Adrenal gland (tissue), 12 donors: ENCODE results near the gene CFAP73. TPM values are rescaled to one million over a fixed set of nuclear protein-coding genes. Genes with fewer than 3 reads are reported as not detected.

Experiments
- DNase-seq, 7 donors: peaks; one replicate each; pipeline ENCODE4 v3.0.0-alpha.2; 2019 to 2020
- H3K27ac ChIP-seq, 5 donors: fragments of 200-600 bp; sonication (generic) in 4 of 5; 1 replicate in 3 of 5; 2 replicates in 2 of 5; pipeline versions ENCODE4 v1.5.1 to v1.8.0; 2016 to 2020; ENCODE audit warnings: mild to moderate bottlenecking in 1 of 5
- H3K27me3 ChIP-seq: fragments of 200-600 bp; 2 replicates; pipeline ENCODE4 v1.8.0; 2021
- H3K36me3 ChIP-seq, 2 donors: fragments of 200-600 bp; replicated peaks in 1 of 2; 1 replicate in 1 of 2; 2 replicates in 1 of 2; pipeline versions ENCODE4 v1.5.1 to v1.8.0; 2018 to 2022
- H3K4me1 ChIP-seq, 2 donors: fragments of 200-600 bp; replicated peaks in 1 of 2; 1 replicate in 1 of 2; 2 replicates in 1 of 2; pipeline versions ENCODE4 v1.5.1 to v1.8.0; 2018 to 2021
- H3K4me3 ChIP-seq, 4 donors: fragments of 200-600 bp; sonication (generic) in 3 of 4; one replicate each; pipeline ENCODE4 v1.5.1; 2016 to 2018
- H3K9me3 ChIP-seq, 3 donors: fragments of 200-600 bp; sonication (generic) in 1 of 3; replicated peaks in 1 of 3; 1 replicate in 2 of 3; 2 replicates in 1 of 3; pipeline versions ENCODE4 v1.5.1 to v1.8.0; 2016 to 2021
- POLR2A ChIP-seq, 2 donors: fragments of 450-650 bp; IDR thresholded peaks; one replicate each; pipeline ENCODE4 v1.6.1; 2017; ENCODE audit warnings: antibody characterized with exemption in 2 of 2, mild to moderate bottlenecking in 2 of 2, moderate library complexity in 1 of 2
- WGBS, 4 donors: extraction: QIAGEN DNeasy Blood & Tissue Kit in 2 of 4; methylation state at CpG; one replicate each; pipeline versions ENCODE4 v1.1.5 to v1.1.7; 2013 to 2017; 5-methylcytosine and 5-hydroxymethylcytosine counted together
- intact Hi-C, 2 donors: fragments of 100-400 bp; cut with DNase I; formaldehyde crosslinking; loops; one replicate each; pipeline versions ENCODE4 v1.14.1 to v1.15.0; 2022 to 2023
- polyA plus RNA-seq, 3 donors: library from polyadenylated mRNA; stranded (reverse); fragments of 200-250 nt in 2 of 3; fragments of 350-450 nt in 1 of 3; fragmentation: Illumina TruSeq in 1 of 3; extraction: RNeasy Lipid Tissue Mini Kit (QIAGEN cat#74804) in 1 of 3; gene quantifications; one replicate each; pipeline ENCODE4 v1.2.3, GENCODE V29; 2013 to 2014
- total RNA-seq, 9 donors: library from RNA; depleted of rRNA in 4 of 9; stranded (reverse); fragments of >200 nt in 4 of 9; fragments of 120-200 nt in 1 of 9; fragmentation: NEBNext Ultra II Directional in 1 of 9; extraction: Animal tissue kit (Norgen Biotek cat#: 25700) in 1 of 9; gene quantifications; one replicate each; pipeline versions ENCODE4 v1.1.0 to v1.2.4, GENCODE V29; 2013 to 2023
- TF ChIP-seq, protein P1 (sequence below), 6 experiments: fragments of 450-650 bp in 4 of 6; fragments of 200-600 bp in 2 of 6; sonication (generic) in 1 of 6; IDR thresholded peaks; 1 replicate in 5 of 6; 2 replicates in 1 of 6; pipeline versions ENCODE4 v1.5.1 to v1.8.0; 2016 to 2021; ENCODE audit warnings: antibody characterized with exemption in 6 of 6, mild to moderate bottlenecking in 2 of 6, moderate library complexity in 1 of 6
- donor health status: healthy with polysubstance abuse.
- donor health status: Bipolar disorder and iron deficiency.
- donor health status: DM: yes; HTN: yes; CAD: no.
- donor health status: DM: no; HTN: no; CAD: no.
- donor health status: DM: no; HTN: no; CAD: no.
- donor health status: DM: yes; HTN: yes; CAD: no.

The CFAP73 gene
- total and polyA plus RNA-seq, 12 donors, result 0.14 to 0.57 (median 0.24) TPM; not detected in 7

DNA sequence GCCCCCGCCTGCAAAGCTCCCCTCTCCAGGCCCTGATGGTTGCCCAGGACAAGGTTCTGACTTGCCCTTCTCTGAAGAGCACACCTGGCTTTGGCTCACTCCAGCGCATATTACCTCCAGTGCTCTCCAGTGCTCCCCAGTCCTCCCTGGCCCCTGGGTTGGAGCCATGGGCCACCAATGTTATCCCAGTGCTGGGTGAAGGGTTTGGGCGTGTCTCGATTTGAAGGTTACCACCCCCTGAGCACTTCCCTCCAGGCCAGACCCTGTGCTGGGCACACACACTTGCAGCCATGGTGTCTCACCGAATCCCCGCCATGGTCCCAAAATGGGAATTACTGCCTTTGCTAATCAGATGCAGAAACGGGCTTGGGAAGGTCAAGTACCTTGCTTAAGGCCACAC, 47.1 kb downstream of the CFAP73 start:
- intact Hi-C loops, result loop anchor here in 1 of 2 donors (10.0 kb wide), 1 partner anchor 98 kb away; no protein-coding TSS in a partner anchor
- no peaks in the 10 kb centered on the region for H3K9me3 ChIP-seq
- DNase-seq, result no peak

DNA sequence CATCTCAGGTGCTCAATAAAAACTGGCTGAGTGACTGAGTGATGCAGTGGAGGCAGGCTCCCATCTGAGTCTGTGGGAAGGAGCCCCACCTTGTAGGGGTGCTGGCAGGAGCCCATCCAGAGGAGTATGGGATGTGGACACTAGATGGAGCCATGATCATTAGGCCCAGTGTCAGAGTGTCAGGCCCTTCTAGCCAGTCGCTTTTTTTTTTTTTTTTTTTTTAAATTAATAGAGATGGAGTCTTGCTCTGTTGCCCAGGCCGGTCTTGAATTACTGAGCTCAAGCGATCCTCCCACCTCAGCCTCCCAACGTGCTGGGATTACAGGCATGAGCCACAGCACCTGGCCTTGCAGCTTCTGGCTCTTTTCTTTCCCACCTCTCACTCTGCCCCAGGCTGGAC, 47.5 kb downstream of the CFAP73 start:
- peak; percentile 78 to 92 (median 84) for DNase-seq
- 3 to 8% (median 7%) methylated on average over 4 of the region's 4 CpGs for WGBS, 4 donors
- no peak overlapping the region for H3K4me3 ChIP-seq
- H3K36me3 ChIP-seq, result peaks cover 0 to 4% of the 10 kb centered on the region in 2 donors
- intact Hi-C loops, result loop anchor here in 1 of 2 donors (10.0 kb wide), 1 partner anchor 98 kb away; no protein-coding TSS in a partner anchor
- TF ChIP-seq, protein P1, sequence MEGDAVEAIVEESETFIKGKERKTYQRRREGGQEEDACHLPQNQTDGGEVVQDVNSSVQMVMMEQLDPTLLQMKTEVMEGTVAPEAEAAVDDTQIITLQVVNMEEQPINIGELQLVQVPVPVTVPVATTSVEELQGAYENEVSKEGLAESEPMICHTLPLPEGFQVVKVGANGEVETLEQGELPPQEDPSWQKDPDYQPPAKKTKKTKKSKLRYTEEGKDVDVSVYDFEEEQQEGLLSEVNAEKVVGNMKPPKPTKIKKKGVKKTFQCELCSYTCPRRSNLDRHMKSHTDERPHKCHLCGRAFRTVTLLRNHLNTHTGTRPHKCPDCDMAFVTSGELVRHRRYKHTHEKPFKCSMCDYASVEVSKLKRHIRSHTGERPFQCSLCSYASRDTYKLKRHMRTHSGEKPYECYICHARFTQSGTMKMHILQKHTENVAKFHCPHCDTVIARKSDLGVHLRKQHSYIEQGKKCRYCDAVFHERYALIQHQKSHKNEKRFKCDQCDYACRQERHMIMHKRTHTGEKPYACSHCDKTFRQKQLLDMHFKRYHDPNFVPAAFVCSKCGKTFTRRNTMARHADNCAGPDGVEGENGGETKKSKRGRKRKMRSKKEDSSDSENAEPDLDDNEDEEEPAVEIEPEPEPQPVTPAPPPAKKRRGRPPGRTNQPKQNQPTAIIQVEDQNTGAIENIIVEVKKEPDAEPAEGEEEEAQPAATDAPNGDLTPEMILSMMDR (IDR thresholded peaks at IDR 0.05), result peak; percentile 50 to 74 (median 72)
- no peak for TF ChIP-seq POLR2A (IDR thresholded peaks at IDR 0.05)
- peaks cover 12 to 34% of the 10 kb centered on the region in 2 donors for H3K4me1 ChIP-seq
- H3K27ac ChIP-seq, result peak overlapping the region in 1 of 5 donors; percentile 12
- H3K27me3 ChIP-seq, result no peaks in the 10 kb centered on the region
- no peaks in the 10 kb centered on the region for H3K9me3 ChIP-seq

More for the DNA sequence above, 47.1 kb downstream of the CFAP73 start:
- WGBS, 4 donors, result 62 to 83% (median 71%) methylated on average over 3 to 7 of the region's 7 CpGs
- Histone ChIP-seq H3K4me3 (no peak overlapping the region), H3K4me1 (peaks cover 12 to 34% of the 10 kb centered on the region in 2 donors), H3K27ac (peak overlapping the region in 1 of 5 donors; percentile 12), H3K27me3 (no peaks in the 10 kb centered on the region), H3K36me3 (peaks cover 0 to 8% of the 10 kb centered on the region in 2 donors)
- TF ChIP-seq POLR2A (IDR thresholded peaks at IDR 0.05), result no peak
- TF ChIP-seq, protein P1 (IDR thresholded peaks at IDR 0.05), result no peak

DNA sequence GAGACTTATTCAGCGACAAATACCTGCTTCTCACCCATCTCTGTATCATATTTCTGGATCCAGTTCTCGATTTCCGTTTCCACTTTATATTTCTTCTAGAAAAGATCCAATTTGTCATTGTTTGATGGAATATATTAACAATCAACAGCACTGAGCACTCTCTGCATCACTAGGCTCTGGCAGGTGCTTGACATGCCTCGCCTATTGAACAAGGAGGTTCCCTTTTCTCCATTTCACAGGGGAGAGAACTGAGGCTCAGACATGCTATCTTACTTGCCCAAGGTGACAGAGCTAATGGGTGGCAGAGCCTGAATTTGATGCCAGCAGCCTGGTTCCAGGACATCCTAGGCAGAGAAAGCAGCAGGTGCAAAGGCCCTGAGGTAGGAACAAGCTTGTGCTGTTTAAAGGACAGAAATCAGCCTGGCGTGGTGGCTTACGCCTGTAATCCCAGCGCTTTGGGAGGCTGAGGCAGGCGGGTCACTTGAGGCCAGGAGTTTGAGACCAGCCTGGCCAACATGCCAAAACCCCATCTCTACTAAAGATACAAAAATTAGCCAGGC, 48.1 kb downstream of the CFAP73 start:
- Histone ChIP-seq H3K27me3 (no peaks in the 10 kb centered on the region), H3K4me3 (no peak overlapping the region), H3K9me3 (no peaks in the 10 kb centered on the region), H3K27ac (no peak overlapping the region), H3K4me1 (peaks cover 12 to 34% of the 10 kb centered on the region in 2 donors), H3K36me3 (no peaks in the 10 kb centered on the region)
- intact Hi-C loops, result loop anchor here in 1 of 2 donors (10.0 kb wide), 1 partner anchor 97 kb away; no protein-coding TSS in a partner anchor
- no peak for DNase-seq
- WGBS, 4 donors, result 92 to 95% (median 93%) methylated on average over 8 of the region's 8 CpGs
- TF ChIP-seq, protein P1 (IDR thresholded peaks at IDR 0.05), result no peak
- no peak for TF ChIP-seq POLR2A (IDR thresholded peaks at IDR 0.05)

DNA sequence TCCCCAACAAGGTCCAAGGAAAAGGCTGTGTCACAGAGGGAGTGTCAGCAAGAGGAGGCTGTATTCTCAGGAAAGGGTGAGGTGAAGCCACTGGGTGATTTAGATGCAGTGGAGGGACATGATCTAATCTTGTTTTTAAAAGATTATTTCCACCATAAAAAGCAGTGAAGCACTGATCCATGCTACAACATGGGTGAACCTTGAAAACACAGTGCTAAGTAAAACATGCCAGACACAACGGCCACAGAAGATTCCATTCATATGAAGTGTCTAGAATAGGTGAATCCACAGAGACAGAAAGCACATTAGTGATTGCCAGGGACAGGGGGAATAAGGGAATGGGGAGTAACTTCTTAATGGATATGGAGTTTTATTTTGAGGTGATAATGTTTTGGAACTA, 48.8 kb downstream of the CFAP73 start:
- intact Hi-C loops, result loop anchor here in 1 of 2 donors (10.0 kb wide), 1 partner anchor 97 kb away; no protein-coding TSS in a partner anchor
- WGBS, 4 donors, result 55 to 63% (median 58%) methylated on average over 1 of the region's 1 CpG

More for the DNA sequence above, 48.8 kb downstream of the CFAP73 start:
- DNase-seq, result no peak
- Histone ChIP-seq H3K4me3 (no peak overlapping the region), H3K9me3 (no peaks in the 10 kb centered on the region), H3K27me3 (no peaks in the 10 kb centered on the region), H3K4me1 (peaks cover 12 to 29% of the 10 kb centered on the region in 2 donors), H3K36me3 (no peaks in the 10 kb centered on the region), H3K27ac (no peak overlapping the region)
- TF ChIP-seq, protein P1 (IDR thresholded peaks at IDR 0.05), result no peak
- no peak for TF ChIP-seq POLR2A (IDR thresholded peaks at IDR 0.05)
